Measurements from ENCODE around the gene TRIP13.

TRIP13 gene

DNA sequence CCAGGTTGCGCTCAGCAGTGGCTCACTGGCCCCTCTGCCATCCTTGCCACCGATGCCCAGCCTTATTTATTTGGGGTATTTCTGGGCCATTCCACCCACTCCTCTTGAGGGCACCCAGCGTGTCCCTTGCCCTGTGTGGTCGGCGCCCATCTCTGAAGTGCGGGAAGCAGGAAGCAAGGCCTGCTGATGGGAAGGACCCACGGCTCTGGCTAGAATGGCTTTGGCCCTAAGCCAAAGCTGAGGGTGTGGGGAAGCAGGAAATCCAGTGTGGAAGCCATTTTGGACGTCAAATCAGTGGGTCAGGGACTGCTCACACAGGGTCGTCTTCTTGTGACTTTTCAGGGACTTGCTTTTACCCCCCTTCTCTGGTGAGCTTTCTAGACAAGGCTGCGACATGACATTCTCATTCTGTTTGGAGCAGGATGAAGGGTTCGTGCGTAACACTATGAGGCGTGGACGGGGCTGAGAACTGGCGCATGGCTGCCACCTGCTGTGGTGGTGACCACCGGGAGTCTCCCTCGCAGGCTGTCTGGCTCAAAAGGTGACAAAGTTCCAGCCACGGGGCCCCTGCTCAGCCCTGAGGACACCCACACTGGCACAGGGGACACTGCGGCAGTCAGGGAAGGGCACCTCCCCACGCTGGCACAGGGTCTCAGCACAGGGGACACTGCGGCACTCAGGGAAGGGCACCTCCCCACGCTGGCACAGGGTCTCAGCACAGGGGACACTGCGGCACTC is 65.2 kb downstream of the TRIP13 start:
- no peak for DNase-seq

DNA sequence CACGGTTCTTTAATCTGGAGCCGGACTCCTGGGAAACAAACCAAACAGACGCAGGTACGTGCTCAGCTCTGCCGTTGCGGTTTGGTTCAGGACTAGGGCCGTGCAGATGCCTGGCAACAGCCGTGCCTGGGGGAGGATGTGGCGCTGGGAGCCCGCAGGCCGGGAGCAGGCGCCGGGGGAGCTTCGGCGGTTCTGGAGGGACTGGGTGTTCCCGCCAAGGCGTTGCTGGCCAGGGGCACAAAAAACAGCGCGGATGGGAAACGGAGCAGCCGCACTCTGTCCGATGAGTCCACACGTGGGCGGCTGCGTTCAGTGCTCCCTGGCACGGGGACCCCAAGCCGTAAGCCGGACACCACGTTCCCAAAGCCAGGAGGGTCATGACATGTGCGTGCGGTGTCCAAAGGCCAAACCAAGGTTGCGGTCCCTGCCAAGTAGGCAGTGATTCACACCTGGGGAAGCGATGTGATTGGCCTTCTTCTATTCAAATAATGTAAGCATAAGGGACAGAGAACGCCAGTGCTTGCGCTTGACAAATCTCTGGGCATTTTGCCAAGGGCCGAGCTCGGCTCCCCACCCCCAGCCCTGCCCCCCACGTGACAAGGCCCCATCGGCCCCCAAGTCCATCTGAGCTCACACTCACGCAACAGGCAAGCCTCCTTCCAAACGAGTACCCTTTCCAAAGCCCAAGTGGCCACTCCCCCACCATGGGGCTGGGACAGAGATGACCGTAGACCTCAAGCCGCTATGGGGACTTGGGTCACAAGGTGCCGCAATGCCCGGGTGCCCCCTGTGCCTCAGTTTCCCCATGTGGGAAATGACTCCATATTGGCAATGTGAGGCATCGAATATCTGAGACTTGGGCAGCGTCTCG is 66.3 kb downstream of the TRIP13 start:
- DNase-seq = no peak

DNA sequence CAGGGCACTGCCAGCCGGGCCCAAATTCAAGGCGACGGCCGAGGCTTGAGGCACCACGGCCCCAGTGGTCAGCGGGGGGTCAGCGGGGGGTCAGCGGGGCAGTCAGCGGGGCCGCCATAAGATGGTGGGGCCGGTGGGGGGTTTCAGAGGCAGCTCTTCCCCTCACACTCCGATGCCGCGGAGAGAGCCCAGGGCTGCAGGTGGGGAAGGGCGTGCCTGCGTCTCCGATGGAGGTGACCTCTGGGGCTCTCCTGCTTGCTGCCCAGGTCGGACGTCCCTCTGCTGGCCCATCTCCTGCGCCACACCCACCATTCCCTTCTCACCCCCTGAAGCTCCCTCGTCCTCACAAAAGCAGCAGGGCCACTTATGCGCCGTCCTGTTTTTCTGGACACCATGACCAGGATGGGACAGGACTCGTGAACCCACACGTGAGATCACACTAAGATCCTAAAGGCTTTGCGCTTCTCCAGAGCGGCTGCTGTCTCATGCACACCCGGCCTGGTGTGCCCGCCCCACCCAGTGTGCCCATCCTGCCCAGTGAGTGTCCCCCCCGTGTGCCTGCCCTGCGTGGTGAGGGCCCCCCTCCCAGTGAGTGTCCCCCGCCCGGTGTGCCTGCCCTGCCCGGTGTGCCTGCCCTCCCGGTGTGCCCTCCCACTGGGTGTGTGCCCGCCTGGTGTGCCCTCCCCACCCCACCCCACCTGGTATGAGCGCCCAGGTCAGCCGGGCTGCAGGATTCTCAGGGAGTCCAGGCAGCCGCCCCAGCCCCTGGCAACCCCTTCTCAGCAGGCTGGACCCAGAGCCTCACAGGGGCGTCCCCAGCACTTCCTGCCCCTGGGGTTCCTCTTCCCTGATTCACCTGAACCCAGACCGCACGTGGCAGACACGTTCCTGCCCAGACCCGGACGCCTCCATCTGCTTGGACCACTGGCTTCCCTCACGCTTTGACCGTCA is 67.2 kb downstream of the TRIP13 start:
- DNase-seq = no peak

GRCh38 chr5:960551-960950 is 67.9 kb downstream of the TRIP13 start:
- no peak for DNase-seq

DNA sequence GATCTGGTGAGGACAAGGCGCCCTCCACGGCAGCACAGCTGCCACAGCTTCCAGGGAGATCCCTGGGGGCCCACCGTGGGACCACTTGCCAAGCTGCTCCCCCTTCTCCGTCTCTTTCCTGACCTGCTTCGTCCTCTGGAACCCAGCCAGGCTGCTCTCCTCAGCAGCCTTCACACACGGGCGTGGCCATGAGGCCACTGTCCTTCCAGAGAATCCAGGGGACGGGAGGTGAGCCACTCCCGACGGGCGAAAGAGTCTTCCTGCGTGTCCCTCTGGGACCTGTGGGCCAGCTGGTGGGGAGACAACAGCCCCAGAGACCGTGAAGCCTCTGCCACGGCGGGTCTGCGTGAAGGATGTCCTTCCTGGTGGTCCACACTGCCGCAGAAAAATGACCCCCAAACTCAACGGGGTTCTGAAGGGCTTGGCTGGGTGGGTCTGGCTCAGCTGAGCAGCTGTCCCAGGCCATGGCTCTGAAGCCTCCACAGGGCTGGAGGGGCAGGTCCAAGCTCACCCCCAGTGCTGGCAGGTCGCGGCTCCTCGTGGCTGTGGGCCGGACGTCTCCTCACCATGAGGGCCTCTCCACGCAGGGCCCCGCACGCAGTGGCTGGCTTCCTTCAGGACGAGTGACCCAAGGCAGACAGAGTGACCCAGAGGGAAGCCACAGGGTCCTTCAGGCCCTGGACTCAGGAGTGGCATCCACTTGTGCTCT is 68.5 kb downstream of the TRIP13 start:
- no peak for DNase-seq

- DNase-seq = no peak
Observed at GRCh38 chr5:961711-962240, 69.1 kb downstream of the TRIP13 start.

DNA sequence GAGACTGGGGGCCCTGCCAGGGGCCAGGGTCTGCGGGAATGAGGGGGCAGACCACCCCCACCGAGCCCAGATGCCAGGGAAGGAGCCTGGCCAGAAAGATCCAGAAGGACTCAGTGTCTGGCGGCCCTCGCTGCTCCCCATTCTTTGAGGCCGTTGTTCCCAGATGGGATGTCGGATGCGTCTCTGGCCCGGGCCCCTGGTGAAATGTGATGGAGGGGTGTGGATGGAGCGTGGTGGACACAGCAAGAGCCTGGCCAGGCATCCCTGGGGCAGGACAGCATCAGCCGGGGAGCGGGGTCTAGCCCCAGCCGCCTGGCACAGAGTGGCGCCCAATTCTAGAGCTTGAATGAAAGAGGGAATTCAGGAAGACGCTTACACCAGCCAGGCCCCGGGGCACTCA is 69.7 kb downstream of the TRIP13 start:
- DNase-seq = no peak

DNA sequence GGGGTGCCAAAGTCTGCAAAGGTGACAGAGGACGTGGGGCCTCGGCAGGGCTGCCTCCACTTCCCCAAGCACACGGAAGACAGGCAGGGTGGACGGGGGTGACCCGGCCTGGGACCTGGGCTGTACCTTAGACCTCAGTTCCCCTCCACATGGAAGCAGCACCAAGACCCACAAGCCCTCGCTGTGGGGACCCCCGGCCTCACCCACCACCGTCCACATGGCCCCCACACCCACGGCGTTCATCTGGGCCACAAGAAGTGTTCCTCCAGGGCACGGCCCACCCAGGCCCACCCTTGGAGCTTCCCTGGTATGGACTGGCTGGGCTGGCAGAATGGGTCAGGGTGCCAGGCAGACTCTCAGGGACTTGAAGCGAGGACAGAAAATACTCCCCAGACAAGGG is 70.1 kb downstream of the TRIP13 start:
- no peak for DNase-seq

DNA sequence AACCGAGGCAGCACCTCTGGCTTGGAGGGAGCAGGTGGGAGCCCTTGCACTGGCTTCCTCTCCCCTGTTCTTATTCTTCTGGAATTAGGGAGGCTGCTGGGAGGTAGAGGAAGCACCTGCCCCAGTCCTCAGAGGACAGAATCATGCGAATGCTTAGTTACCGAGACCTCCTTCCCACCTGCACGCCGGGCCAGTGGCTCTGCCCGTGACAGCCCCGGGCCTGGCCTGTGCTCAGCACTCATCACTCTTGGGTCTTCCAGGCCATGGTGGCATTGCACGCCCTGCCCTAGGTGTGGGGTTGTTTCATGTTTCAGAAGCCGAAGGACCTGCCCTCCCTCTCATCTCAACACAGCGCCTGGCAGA is 70.6 kb downstream of the TRIP13 start:
- DNase-seq = no peak

DNA sequence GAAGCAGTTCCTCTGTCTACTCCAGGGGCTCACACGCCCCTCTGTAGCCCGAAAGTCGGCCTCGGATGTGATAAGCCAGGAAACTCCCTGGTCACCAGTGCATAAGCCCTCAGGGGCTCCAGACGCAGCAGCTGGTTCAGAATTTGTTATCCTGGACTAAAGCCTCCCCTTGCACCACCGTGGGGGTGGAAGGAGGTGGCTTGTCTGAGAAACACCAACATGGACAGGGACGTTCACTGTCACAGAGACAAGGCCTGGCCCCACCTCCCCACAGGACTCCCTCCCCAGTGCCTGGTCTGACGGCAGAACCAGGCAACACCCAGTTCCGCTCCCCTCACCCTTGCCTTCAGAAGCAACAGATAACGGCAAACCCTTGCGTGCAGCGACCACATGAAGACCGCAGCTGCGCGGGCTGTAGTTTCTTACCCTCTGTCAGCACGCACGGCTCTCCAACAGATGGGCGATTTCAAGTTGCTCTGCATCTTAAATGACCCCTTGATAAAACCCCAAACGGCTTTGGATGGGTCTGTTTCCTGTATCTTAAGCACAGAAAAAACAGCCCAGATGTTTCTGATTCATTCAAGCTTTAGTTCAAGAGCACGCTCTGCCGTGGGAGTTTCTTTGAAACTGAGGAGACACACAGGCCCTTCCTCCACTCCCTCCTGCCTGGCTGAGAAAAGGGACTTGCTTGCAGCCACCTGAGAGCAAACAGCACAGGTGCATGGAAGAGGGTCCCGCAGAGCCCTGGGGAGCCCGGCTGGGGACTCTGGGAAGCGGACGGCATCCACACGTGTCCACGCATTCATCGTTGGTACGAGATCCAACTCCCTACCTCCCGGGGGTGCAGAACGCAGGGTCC is 71.2 kb downstream of the TRIP13 start:
- no peak for DNase-seq

- no peak for DNase-seq
Observed at GRCh38 chr5:964821-965220, 72.1 kb downstream of the TRIP13 start.

DNA sequence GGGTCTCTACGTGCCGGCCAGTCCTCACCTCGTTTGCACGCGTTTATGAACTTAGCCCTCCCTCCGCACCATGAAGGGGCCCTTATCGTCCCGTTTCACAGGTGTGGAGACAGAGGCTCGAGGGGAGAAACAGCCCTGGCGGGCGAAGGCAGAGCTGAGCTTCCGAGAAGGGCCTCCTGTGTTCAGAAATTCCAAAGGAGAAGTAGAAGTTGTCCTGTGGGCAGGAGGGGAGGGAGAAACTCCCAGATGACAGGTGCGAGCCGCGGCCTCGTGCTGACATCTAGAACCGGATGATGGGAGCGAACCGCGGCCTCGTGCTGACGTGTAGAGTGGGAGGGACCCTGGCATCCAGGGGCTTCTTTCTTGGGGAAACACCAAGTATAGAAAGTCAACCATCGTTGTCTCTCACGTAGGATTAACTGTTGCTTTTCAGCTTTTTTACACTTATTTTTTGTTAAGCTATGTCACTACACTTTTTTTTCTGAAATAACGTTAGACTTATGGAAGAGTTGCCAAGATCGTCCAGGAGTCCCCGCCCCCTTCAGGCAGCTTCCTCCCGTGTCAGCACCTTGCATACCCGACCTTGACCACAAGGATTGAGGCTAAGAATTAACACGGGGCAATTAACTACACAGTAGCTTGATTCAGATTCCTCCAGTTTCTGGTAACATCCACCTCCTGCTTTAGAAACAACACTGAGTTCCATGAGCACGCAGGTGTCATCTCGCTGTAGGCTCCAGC is 73.1 kb downstream of the TRIP13 start:
- no peak for DNase-seq

DNA sequence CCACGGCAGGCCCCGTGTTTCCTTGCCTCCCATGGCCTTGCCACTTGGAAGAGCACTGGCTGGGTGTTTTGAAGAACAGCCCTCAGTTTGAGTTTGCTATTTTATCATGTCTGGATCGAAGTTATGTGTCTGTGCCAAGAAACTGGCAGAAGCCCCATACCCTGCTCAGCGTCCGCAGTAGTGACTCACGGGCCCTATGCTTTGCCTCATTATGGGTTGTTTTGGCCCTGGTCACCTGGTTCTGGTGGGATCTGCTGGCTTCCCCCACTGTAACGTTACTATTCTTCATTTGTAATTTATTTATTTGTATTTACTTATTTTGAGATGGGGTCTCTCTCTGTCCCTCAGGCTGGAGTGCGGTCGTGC is 73.6 kb downstream of the TRIP13 start:
- no peak for DNase-seq

GRCh38 chr5:966941-967340 is 74.3 kb downstream of the TRIP13 start:
- DNase-seq = no peak
